A673 (cell line): ENCODE results near the gene TSPAN19.

Experiments
- CTCF ChIP-seq: fragments of 300-800, 200-600 bp; sonication (generic); conservative IDR thresholded peaks from 2 replicates; pipeline ENCODE4 v1.5.1; 2017; ENCODE audit warnings: low read depth, mild to moderate bottlenecking, antibody characterized with exemption, low read length, moderate library complexity, mixed read lengths
- EZH2 ChIP-seq: fragments of 200-600 bp; sonication (generic); IDR thresholded peaks from 2 replicates; pipeline ENCODE4 v1.6.1; 2017; ENCODE audit warnings: borderline replicate concordance, low read depth, mild to moderate bottlenecking, mixed read lengths, antibody characterized with exemption, low read length; ENCODE audit not compliant: poor library complexity, severe bottlenecking

GRCh38 chr12:85006206-85006605 lies 29.9 kb downstream of the TSPAN19 start:
- TF ChIP-seq EZH2 (no peak), CTCF (no peak)
